Measurements from ENCODE around the gene NKAPL. TPM values are rescaled to one million over a fixed set of nuclear protein-coding genes. Genes with fewer than 3 reads are reported as not detected.

Gene NKAPL
- total and polyA plus RNA-seq, 2 donors (not counting 3 experiments of a cell fraction or from before 2014, with no cell fraction given), result 0.72 to 1.1 TPM

DNA sequence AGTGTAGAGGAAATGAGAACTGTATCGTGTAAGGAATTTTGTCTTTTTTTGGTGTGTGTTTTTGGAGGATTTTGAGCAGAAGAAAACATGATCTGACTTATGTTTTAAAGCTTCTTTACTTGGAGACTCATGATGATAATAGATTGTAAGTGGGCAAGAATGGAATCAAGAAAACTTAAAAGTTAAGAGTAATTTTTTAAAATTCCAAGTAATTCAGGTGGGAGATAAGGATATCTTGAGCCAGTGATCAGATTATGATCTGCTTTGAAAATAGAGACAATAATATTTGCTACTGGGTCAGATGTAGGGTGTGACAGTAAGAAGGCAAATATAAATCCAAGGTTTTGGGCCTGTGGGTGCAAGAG, 8.6 kb downstream of the NKAPL start:
- Histone ChIP-seq H3K4me3 (replicated peaks in 1 of 3; ENCODE audit: insufficient read depth in 1 of 3, low read depth in 1 of 3, low read length in 3 of 3) (peak overlapping the region; percentile 73 to 96 (median 85)), H3K27me3 (ENCODE audit: control insufficient read depth in 2 of 2, insufficient read depth in 2 of 2, low read length in 2 of 2) (peaks cover 0 to 3% of the 10 kb centered on the region in 2 experiments), H3K79me2 (ENCODE audit: control insufficient read depth, insufficient read depth, low read length) (peaks cover 12% of the 10 kb centered on the region), H3K9me1 (replicated peaks; ENCODE audit: control insufficient read depth, extremely low read depth, insufficient read depth, low read length) (peaks cover 2% of the 10 kb centered on the region), H3K9me3 (replicated peaks; ENCODE audit: control insufficient read depth, insufficient read depth, low read length) (no peaks in the 10 kb centered on the region), H4K20me1 (replicated peaks; ENCODE audit: control insufficient read depth, extremely low read depth, insufficient read depth, low read length) (no peaks in the 10 kb centered on the region), H3K9ac (replicated peaks; ENCODE audit: extremely low read depth, insufficient read depth, low read length) (peak overlapping the region; percentile 93), H2AFZ (ENCODE audit: low read depth, low read length) (peak overlapping the region; percentile 74), H3K4me2 (ENCODE audit: insufficient read depth, low read length) (peak overlapping the region; percentile 97), H3K27ac (ENCODE audit: insufficient read depth, low read depth, low read length) (peak overlapping the region; percentile 71), H3K36me3 (ENCODE audit: control insufficient read depth in 2 of 2, extremely low read depth in 1 of 2, insufficient read depth in 2 of 2, low read length in 2 of 2) (peaks cover 5 to 7% of the 10 kb centered on the region in 2 experiments), H3K4me1 (ENCODE audit: control insufficient read depth, extremely low read depth, insufficient read depth, low read length) (peaks cover 35% of the 10 kb centered on the region)
- no TSS peak for BruUV-seq (replicated peaks)
- CTCF ChIA-PET, result interaction anchor here (0.7 to 2.4 kb wide), 8 partner anchors 9 to 126 kb away, joined by 3 to 17 read pairs (median 4); partner anchors contain the start of genes PGBD1, ZKSCAN4 and ZKSCAN8
- TF ChIP-seq, protein P1, sequence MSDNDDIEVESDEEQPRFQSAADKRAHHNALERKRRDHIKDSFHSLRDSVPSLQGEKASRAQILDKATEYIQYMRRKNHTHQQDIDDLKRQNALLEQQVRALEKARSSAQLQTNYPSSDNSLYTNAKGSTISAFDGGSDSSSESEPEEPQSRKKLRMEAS (IDR thresholded peaks at IDR 0.05; ENCODE audit: insufficient read depth, insufficient read length), result no peak
- TF ChIP-seq MYC (IDR thresholded peaks at IDR 0.05; ENCODE audit: low read depth, low read length) (no peak), FOS (IDR thresholded peaks at IDR 0.05; ENCODE audit: borderline replicate concordance, insufficient read depth, low read length) (no peak), POLR2A (IDR thresholded peaks at IDR 0.05; ENCODE audit: low read depth, low read length) (no peak), EZH2 (IDR thresholded peaks at IDR 0.05; ENCODE audit: borderline replicate concordance, low read depth, low read length, severe bottlenecking) (no peak), POLR2AphosphoS5 (IDR thresholded peaks at IDR 0.05; ENCODE audit: insufficient read depth, low read depth, low read length) (no peak), GATA2 (IDR thresholded peaks at IDR 0.05; ENCODE audit: insufficient read depth, insufficient read length, low read depth, low read length) (no peak), JUN (IDR thresholded peaks at IDR 0.05; ENCODE audit: borderline replicate concordance, insufficient read depth, insufficient read length, low read depth) (no peak)
- TF ChIP-seq, protein P2, sequence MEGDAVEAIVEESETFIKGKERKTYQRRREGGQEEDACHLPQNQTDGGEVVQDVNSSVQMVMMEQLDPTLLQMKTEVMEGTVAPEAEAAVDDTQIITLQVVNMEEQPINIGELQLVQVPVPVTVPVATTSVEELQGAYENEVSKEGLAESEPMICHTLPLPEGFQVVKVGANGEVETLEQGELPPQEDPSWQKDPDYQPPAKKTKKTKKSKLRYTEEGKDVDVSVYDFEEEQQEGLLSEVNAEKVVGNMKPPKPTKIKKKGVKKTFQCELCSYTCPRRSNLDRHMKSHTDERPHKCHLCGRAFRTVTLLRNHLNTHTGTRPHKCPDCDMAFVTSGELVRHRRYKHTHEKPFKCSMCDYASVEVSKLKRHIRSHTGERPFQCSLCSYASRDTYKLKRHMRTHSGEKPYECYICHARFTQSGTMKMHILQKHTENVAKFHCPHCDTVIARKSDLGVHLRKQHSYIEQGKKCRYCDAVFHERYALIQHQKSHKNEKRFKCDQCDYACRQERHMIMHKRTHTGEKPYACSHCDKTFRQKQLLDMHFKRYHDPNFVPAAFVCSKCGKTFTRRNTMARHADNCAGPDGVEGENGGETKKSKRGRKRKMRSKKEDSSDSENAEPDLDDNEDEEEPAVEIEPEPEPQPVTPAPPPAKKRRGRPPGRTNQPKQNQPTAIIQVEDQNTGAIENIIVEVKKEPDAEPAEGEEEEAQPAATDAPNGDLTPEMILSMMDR (IDR thresholded peaks at IDR 0.05; ENCODE audit: extremely low read depth in 1 of 2, insufficient read depth in 1 of 2, low read depth in 1 of 2, low read length in 2 of 2), result no peak
- POLR2A ChIA-PET, result interaction anchor here (1.1 to 2.5 kb wide), 7 partner anchors 14 to 126 kb away, joined by 3 to 13 read pairs (median 6); partner anchors contain the start of genes PGBD1, ZKSCAN4, ZKSCAN8 and ZSCAN31
- dilution Hi-C loops (cut with MboI; ENCODE audit: extremely low pct_ligation_motif_present, low sequenced_read_pairs) (no loop called here), intact Hi-C loops (cut with micrococcal nuclease) (loop anchor here (1.0 to 2.0 kb wide), 7 partner anchors 13 to 143 kb away; partner anchors contain the start of genes PGBD1, ZKSCAN3, ZKSCAN4 and ZSCAN16)
- FAIRE-seq (no peak), DNase-seq (ENCODE audit: low read depth, low spot score) (no peak)
